HG02759 (cell line): ENCODE measurements around the gene SERTM2.
"Not testable (repeated sequence)": the region's sequence is repeated elsewhere in the genome, so short reads cannot be mapped to it uniquely, and the experiment has no call there.

Experiments used
- ATAC-seq: cut with Tn5 transposase; IDR thresholded peaks from one replicate; pipeline ENCODE4 v1.9.1; 2021; ENCODE audit warnings: mild to moderate bottlenecking, moderate library complexity; ENCODE audit not compliant: unreplicated experiment

SERTM2 gene

DNA sequence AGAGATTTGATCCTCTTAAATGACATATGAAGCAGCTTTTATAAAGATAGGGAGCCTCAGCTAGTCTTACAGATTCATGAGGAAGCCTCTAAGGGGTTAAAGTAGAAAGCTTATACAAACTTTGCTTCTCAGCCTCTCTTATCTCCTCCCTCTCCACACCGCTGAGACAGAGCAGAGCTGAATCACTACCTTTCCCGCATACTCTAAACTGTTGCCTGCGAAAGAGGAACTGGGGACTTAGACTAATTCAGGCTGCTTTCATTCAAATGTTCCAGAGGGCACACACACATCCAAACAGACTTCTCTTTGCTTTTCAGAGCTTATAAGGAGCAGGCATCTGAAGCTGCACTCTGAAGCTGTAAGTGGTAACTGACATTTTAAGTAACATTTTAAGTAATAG is at the start of gene SERTM2:
Gene SERTM2 (plus strand): TSS at position 169 of the 400 bp plus-strand sequence. CDS start 7,213 bp downstream, outside the sequence.
- no peak for ATAC-seq

DNA sequence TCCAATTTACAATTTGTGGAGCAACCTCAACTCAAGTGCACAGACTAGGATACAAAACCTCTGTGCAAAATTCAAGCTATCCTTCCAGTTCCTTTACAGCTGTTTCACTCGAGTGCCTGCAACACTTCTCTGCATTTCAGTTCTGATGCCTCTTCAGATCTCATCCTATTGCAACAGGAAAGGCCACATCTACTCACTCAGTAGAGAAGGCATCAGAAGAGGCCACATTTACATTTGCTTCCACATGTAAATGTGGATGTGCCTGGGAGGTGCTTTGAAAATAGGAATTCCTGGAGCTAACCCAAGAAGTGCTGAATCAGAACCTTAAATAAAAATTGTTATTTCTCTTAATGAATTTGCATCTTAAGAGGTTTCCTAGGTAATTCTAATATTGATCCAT is 45.8 kb upstream of the SERTM2 start:
- ATAC-seq: no peak

DNA sequence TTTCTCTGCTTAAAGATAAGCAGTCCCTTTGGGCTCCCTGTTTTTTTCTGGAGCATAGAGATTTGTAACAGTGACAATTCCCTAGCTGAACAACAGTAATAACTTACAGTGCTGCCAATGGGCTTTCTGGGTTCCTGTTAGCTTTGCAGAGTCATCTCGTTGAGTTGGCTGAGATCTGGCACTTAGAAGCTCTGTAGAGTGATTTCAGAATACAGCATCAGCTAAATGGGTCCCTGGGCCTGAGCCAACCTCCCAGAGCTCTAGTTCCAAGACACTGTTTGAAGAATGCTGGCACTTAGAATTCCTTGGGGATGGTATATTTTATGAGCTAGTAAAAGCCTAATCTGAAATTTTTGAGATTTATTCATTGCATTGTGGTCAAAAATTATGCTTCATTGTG is 43.5 kb upstream of the SERTM2 start:
- no peak for ATAC-seq

DNA sequence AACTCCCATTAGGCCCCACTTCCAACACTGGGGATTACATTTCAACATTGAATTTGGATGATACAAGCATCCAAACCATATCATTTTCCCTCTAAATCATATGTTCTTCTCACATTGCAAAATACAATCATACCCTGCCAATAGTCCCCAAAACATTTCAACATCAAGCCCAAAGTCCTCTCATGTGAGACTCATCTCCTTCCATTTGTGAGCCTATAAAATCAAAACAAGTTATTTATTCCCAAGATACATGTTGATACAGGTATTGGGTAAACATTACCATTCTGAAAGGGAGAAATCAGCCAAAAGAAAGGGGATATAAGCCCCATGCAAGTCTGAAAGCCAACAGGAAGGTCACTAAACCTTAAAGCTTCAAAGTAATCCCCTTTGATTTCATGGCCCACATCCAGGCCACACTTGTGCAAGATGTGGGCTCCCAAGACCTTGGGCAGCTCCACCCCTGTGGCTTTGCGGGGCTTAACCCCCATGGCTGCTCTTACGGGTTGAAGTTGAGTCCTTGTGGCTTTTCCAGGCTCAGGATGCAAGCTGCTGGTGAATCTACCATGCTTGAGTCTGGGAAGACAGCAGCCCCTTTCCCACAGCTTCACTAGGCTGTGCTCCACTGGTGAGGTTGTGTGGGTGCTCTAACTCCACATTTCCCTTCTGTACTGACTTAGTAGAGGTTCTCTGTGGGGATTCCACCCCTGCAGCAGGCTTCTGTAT is 40.6 kb upstream of the SERTM2 start:
- no peak for ATAC-seq

DNA sequence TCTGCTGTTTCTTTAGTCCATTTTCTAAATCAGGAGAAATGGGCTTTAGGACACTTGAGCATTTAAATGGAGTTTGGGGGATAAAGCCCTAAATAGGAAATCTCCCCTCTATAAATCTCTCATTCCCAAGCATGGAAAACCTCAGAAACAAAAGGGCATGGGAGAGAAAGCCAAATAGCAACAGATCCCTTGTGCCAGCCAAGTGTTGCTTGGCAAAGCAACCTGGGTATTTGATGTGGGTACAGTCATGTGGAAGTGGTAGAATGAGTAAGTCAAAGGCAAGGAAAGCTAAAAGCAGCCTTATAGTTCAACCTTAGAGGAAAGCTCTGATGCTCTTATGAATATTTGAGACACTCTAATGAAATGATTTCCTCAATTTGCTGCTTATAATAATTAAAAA is 29.5 kb upstream of the SERTM2 start:
- no peak for ATAC-seq

DNA sequence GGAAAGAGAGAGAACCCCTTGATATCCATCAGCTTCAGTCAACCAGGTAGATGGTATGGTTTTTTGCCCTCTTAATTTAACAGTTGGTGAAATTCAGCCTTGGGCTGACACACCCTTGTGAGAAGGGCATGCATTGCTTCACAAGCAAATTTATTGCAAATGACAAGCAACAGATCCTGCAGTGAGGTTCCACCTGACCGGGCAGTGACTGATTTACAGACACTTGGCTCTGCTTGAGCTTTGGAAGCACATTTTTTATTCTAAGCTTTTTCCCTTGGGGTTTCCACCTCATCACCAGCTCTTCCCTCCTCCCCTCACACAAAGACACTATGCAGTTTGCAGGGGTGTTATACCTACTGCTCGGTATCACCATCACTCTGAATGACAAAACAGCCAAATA is 28.3 kb upstream of the SERTM2 start:
- no peak for ATAC-seq

DNA sequence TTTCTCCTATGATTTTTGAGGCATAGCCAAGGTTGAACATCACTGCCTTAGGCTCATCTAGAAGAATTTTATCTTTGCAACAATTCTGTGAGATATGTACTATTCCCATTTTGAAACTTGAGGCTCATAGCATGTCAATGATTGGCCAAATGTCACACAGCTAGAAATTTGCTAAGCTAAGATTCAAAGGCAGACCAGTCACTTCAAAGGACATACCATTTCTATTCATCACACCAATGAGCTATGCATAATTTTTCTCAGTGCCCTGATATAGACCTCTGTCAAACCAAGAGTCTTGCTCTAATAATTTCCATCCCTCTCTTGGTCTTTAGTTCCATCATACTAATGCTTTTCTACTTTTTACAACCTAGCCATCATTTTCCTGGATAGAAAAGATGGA is 27.6 kb upstream of the SERTM2 start:
- ATAC-seq: no peak

DNA sequence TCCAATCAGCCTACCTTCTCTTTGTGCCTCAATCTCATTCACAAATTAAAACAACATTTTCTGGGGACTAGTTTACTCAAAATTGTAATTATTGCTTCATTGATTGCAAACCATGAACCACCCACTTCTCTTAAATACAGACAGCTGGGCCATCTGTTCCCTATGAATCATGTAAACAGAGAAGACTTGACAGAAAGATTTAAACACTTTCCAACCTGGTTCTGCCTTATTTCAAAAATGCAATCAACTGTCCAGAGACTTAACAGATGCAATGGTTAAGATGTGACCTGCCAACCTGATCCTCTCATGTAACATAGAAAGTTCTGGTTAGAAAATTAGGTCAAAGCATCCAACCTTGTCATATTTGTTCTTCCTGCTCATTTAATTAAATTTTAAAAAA is 20.8 kb upstream of the SERTM2 start:
- ATAC-seq: no peak

DNA sequence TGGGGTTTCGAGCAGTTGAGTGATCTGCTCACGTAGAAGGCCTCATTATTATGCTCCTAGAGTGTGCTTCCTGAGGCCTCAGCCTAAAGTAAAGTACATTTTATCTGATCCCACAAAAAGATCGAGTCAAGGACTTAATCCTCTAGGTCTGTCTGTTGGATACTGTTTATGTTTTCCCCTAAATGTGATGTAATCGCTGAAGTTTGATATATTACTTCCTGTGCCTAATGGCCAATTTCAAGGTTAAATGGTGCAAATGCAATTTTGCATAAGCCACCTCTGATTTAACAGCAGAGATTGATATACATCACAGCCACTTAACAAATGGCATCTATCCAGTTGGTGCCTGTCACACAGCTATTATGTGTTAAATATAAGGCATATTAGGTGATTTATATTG is 19.4 kb upstream of the SERTM2 start:
- ATAC-seq: no peak

DNA sequence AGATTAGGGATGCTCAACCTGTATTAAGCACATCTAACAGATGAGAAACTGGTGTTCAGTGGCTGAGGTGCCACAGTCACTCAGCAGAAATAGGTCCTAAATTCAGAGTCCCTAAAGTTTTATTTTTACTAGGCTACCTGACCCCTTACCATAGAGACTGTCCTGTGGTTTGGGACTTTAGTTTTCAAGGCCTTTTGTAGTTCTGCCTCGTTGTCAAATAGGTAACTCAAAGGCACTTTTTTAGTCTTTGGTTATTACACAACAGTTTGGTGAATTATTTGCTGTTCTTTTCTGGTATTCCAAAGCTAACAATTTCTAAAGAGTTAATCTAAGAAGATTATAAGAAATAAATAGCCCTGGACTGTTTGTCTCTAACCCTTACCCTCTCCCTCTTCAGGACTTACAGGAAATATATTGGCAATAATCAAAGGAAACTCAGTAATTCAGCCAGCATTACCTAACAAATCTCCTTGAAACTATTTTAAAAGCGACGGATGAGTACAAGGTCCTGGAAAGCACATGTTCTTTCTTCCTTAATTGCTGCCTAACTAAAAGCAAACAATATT is 12.8 kb upstream of the SERTM2 start:
- no peak for ATAC-seq

DNA sequence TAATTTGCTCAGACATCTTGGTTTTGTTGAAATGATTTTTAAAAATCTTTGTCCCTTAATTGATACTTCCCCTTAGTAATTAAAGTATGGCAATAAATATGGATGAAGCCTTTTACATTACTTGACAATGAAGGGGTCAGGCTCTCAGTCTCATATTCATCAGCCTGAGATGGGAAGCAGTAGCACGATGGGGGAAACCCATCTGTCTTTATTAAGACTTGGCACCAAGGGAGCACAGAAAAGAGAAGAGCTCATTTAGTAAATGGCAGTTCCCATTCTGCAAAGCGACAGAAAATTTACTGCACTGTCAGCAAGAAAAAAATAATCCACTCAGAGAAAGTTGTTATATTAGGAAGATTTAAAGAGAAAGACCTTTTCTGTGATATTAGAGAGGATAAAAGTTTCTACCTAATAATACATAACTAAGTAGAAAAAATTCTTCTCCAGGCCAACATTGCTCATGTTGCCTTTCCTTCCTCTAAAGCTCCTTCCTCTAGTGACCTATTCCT is 7.9 kb upstream of the SERTM2 start:
- ATAC-seq: no peak

DNA sequence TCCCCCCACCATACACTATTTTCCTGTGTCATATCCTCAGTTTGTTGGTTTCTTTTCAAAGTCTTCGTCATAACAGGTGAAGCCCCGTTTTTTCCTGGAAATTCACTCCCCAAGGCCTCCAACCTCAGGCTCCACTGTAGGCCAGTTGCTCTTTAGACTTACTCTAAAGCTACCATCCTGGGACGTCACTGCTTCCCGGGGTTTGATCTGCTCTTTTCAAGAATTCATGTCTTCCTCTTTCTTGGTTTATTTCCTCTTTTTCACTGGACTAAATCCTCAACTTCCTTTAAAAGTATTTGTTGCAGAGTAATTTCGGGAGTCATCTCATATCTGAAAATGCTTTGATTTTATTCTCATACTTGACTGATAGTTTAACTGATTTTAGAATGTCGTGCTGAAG is 6.5 kb upstream of the SERTM2 start:
- ATAC-seq: no peak

DNA sequence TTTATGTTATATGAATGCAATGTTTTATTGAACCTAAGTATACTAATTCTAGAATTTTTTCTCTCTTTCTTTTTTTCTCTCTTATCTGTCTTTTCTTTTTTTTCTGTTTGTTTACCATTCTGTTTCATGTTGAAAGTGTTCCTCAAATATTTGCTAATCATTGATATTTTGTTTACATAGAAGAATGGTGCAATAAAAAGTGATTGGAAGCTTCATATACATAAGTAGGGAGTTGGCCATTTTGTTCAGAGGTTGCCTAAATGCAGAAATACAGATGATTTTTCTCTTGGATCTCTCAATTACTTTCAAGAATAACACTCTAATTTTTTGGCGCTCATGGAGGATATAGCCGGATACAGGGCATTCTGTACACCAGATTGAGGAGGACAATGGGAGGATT is 5.7 kb upstream of the SERTM2 start:
- ATAC-seq: no peak

DNA sequence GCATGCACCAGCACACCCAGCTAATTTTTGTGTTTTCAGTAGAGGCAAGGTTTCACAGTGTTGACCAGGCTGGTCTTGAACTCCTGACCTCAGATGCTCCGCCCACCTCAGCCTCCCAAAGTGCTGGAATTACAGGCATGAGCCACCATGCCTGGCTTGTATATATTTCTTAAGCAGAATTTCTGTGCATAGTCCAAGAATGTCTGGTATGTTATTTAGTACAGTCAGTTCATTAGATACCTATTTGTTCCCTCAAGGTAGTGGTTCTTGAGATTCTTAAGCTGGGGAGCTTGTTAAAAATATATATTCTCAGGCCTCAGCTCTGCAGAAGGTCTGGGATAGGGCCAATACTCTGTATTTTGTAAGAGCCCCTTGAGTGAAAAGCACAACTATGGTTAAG is 4.6 kb upstream of the SERTM2 start:
- ATAC-seq: no peak

DNA sequence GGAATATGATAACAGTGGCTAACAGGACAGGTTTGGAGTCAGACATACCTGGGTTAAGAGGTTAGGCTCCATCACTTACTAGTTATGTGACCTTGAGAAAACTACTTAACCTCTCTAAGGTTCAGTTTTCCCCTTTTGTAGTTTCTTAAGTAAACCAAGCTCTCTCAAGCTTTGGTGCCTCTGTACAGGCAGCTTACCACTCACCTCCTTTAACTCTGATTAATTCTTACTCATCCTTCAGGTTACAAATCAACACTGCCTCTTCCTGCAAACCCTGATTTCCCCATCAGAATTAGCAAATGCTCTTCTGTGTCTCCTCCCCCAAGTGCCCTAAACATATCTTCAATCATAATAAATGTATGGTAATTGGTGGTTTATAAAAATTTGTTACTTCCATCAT is 3.5 kb upstream of the SERTM2 start:
- ATAC-seq: no peak

DNA sequence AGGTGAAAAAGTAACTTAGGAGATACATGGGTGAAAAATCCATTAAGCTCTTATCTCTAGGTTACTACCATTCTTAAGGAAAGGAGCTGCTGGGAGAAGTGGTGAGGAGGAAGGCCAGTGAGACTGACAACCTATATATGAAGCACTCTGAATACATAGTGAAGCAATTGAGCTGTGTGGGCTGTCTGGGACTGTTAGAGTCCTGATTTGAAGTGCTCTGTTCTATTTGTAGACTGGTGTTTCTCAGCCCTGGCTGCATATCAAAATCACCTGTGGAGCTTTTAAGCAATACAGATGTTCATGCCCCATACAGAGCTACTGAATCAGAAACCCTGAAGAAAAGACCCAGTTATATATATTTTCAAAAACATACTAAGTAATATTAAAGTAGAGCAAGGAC is 3.9 kb downstream of the SERTM2 start:
- ATAC-seq: no peak

DNA sequence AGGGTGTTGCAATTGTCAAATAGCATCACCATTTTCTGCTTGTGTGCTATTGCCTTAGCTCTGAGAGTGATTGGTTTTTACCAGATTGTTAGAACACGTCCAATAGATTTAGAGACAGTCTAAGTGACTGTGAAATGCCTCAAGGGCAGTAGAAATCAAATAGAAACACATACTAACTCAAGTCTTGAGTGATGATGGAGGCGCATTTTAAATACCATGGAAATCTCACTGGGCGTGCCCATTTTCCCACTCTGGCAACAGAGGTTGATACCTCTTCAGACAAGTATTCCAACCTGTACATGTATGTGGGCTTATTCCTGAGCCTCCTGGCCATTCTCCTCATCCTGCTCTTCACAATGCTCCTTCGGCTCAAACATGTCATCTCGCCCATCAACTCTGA is 7.2 kb downstream of the SERTM2 start:
- ATAC-seq: no peak

DNA sequence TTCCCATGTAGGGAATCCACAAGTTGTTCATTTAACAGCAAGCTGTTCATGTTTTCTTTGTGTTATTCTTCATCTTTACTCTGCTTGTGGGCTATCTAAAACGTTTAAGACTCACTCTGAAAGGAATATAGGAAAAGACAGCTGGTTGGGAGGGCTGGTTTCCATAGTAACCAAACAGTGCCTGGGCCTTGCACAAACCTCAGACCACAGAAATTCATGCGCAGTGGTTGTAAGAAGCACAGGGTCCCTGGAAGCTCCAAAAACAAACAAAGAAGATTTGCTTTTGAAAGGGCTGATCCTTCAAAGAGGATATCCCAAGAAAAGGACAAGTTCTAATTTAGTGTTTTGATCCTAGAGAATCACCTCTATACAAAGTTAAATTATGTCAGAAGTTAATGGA is 7.8 kb downstream of the SERTM2 start:
- no peak for ATAC-seq

DNA sequence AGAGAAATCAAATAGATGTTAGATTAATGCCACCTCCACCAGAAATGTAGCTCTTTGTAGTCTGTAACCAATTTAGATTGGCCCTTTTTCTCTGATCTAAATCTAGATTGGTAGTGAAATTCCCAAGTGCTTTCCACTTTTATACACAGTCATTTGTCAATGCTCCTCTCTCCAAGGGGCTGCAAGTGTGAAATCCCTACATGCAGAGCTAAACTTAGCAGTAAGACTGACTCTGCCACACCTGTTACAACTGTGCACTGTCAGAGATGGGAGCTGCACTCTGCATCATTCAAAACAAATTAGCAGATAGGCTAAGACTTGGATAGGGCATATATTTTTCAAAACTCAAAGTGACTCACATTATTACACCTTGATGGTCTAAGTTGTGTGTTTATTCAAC is 9.1 kb downstream of the SERTM2 start:
- ATAC-seq: no peak

DNA sequence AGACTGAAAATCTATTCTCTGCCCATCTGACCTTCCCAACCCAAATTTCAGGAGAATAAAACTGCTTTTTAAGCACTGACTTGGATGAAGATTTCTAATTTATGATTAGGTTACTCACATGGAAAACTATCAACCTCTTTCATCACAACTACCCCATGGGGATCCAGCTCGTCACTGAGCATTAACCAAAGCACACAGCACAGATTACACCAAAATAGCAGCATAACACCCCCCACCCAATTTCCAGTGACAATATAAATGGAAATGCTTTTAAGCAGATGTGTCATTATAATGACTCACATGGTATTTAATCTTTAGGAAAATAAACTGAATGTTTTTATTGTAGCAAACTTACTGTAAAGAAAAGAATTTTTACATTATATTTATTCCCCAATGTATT is 9.7 kb downstream of the SERTM2 start:
- ATAC-seq: no peak

DNA sequence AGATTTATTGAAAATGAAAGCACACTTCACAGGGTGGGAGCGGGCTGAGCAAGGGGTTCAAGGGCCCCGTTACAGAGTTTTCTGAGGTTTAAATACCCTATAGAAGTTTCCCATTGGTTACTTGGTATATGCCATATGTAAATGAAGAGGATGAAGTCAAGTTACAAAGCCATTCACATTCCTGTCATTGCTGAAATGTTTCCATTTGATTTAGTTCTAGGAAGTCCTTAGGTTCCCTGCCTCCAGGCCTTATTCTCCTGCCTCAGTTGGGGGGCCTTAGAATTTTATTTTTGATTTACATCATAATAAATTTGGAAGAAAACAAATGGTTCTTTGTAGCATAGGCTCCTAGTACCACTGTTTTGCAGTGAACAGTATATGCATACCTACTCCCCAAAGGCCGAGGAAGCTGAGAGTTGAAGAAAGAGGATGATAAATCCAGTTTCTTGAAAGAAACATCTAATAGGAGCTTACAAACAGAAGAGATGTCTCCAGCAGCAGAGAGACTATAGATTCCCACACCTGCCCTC is 31.8 kb downstream of the SERTM2 start:
- ATAC-seq: no peak

DNA sequence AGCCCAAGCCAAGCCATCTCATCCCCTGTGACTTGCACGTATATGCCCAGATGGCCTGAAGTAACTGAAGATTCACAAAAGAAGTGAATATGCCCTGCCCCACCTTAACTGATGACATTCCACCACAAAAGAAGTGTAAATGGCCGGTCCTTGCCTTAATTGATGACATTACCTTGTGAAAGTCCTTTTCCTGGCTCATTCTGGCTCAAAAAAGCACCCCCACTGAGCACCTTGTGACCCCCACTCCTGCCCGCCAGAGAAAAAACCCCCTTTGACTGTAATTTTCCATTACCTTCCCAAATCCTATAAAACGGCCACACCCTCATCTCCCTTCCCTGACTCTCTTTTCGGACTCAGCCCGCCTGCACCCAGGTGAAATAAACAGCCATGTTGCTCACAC is 37.8 kb downstream of the SERTM2 start:
- ATAC-seq: not testable (repeated sequence)
